Measurements from ENCODE around the gene PFDN1. TPM values are rescaled to one million over a fixed set of nuclear protein-coding genes. Genes with fewer than 3 reads are reported as not detected.

Gene PFDN1
- total RNA-seq, 1 experiment from 2014 or later: 91.9 TPM

DNA sequence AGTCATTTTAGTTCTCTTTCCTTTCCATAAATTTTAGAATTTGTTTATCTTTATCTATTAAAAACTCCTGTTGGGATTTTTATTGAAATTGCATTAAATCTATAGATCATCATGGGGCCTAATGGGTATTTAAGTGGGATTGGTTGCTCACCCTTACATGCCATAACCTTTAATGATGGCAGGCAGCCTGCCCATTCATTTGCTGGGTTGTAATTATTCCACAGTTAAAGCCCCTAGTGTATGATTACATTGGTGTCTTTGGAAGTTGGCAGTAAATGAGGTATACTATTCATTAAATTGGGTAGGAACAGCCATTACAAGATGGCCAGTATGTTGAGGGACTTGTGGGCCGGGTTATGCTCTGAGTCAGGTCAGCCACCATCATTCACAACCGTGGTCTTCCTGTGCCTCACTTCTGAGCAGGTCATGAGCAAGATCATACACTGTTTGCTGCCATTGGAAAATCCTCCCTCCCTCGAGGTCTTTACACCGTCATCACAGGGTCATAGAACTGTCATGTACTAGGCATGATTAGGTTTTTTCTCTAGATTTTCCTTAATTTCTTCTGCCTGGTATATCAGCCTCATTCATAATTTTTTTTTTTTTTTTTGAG is 68.4 kb downstream of the PFDN1 start:
- Histone ChIP-seq H3K79me2 (ENCODE audit: low read length) (no peaks in the 10 kb centered on the region), H3K4me1 (ENCODE audit: insufficient read depth, low read length) (no peaks in the 10 kb centered on the region), H3K27me3 (ENCODE audit: low read length) (no peaks in the 10 kb centered on the region), H4K20me1 (ENCODE audit: low read length) (no peaks in the 10 kb centered on the region), H3K4me2 (ENCODE audit: low read length) (no peak overlapping the region), H3K9me3 (ENCODE audit: low read length) (no peaks in the 10 kb centered on the region), H2AFZ (ENCODE audit: low read length) (no peak overlapping the region), H3K9ac (ENCODE audit: low read length) (no peak overlapping the region), H3K9me2 (replicated peaks; ENCODE audit: low read length) (no peaks in the 10 kb centered on the region), H3K36me3 (ENCODE audit: low read depth, low read length) (no peaks in the 10 kb centered on the region), H3K4me3 (ENCODE audit: low read length) (no peak overlapping the region), H3K27ac (ENCODE audit: low read length) (no peak overlapping the region), H3F3A (ENCODE audit: low read length, unreplicated experiment) (no peaks in the 10 kb centered on the region)
- intact Hi-C loops (cut with micrococcal nuclease): no loop called here
- DNase-seq (no peak), ATAC-seq (no peak)
- ChIA-PET CTCF (no interaction called here), POLR2A (ENCODE audit: unreplicated experiment) (no interaction called here)
- no TSS peak for BruUV-seq (replicated peaks)
- TF ChIP-seq EZH2 (IDR thresholded peaks at IDR 0.05; ENCODE audit: low read length, unreplicated experiment) (no peak), EZH2phosphoT487 (IDR thresholded peaks at IDR 0.05; ENCODE audit: borderline replicate concordance, low read length) (no peak)
- TF ChIP-seq, protein P1, sequence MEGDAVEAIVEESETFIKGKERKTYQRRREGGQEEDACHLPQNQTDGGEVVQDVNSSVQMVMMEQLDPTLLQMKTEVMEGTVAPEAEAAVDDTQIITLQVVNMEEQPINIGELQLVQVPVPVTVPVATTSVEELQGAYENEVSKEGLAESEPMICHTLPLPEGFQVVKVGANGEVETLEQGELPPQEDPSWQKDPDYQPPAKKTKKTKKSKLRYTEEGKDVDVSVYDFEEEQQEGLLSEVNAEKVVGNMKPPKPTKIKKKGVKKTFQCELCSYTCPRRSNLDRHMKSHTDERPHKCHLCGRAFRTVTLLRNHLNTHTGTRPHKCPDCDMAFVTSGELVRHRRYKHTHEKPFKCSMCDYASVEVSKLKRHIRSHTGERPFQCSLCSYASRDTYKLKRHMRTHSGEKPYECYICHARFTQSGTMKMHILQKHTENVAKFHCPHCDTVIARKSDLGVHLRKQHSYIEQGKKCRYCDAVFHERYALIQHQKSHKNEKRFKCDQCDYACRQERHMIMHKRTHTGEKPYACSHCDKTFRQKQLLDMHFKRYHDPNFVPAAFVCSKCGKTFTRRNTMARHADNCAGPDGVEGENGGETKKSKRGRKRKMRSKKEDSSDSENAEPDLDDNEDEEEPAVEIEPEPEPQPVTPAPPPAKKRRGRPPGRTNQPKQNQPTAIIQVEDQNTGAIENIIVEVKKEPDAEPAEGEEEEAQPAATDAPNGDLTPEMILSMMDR (conservative IDR thresholded peaks at IDR 0.05; ENCODE audit: low read depth, low read length): no peak

DNA sequence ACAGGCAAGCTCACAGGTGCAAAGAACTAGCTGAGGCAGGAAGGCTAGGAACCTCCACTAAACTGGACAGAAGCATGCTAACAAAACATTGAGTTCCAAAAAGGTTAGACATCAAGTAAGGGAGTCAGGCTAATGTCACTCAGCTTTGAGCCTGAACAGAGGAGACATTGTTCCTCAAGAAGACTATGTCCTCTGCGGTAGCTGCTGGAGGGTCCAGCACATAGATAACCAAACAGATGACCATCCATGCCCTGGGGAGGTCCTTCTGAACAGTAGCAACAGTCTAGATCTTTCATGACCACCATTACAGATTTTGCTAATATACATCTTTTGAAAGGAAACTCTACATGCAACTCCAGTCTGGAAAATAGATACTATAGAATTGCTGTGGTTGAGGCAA is 70.2 kb downstream of the PFDN1 start:
- DNase-seq: no peak
- H3K27me3 ChIP-seq (ENCODE audit: low read length): no peaks in the 10 kb centered on the region
- no peak overlapping the region for H2AFZ ChIP-seq (ENCODE audit: low read length)
- CTCF ChIA-PET: no interaction called here
- H3K9me2 ChIP-seq (replicated peaks; ENCODE audit: low read length): no peaks in the 10 kb centered on the region
- TF ChIP-seq, protein P1 (conservative IDR thresholded peaks at IDR 0.05; ENCODE audit: low read depth, low read length): no peak
- TF ChIP-seq EZH2phosphoT487 (IDR thresholded peaks at IDR 0.05; ENCODE audit: borderline replicate concordance, low read length): no peak
- TF ChIP-seq EZH2 (IDR thresholded peaks at IDR 0.05; ENCODE audit: low read length, unreplicated experiment): no peak
- intact Hi-C loops (cut with micrococcal nuclease): no loop called here
- no peak overlapping the region for H3K4me2 ChIP-seq (ENCODE audit: low read length)
- H3K9ac ChIP-seq (ENCODE audit: low read length): no peak overlapping the region
- no peaks in the 10 kb centered on the region for H3K36me3 ChIP-seq (ENCODE audit: low read depth, low read length)
- no peaks in the 10 kb centered on the region for H3F3A ChIP-seq (ENCODE audit: low read length, unreplicated experiment)
- no peaks in the 10 kb centered on the region for H4K20me1 ChIP-seq (ENCODE audit: low read length)
- no peaks in the 10 kb centered on the region for H3K4me1 ChIP-seq (ENCODE audit: insufficient read depth, low read length)
- no TSS peak for BruUV-seq (replicated peaks)
- no peaks in the 10 kb centered on the region for H3K79me2 ChIP-seq (ENCODE audit: low read length)
- no peak overlapping the region for H3K27ac ChIP-seq (ENCODE audit: low read length)
- ATAC-seq: no peak
- no peak overlapping the region for H3K4me3 ChIP-seq (ENCODE audit: low read length)
- H3K9me3 ChIP-seq (ENCODE audit: low read length): no peaks in the 10 kb centered on the region
- POLR2A ChIA-PET (ENCODE audit: unreplicated experiment): no interaction called here

DNA sequence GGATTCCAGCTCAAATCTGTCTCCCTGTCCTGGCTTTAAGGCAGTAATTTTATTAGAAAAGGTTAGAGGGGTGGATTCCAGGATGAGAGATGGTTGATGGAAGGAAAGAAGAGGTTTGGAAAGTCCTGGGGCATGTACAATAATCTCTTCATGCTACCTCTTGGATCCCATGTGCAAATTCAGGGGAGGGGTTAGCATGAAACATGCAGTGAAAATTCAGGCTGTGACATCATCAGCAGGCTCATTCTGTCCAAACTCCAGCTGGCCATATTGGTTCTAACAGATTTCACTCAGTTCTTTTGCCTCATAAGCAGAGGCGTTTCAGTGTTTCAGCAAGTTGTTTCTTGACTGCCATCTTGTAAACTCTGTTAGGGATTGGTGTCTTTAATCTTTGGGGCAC is 72.5 kb downstream of the PFDN1 start:
- DNase-seq (no peak), ATAC-seq (no peak)
- Histone ChIP-seq H3K4me3 (ENCODE audit: low read length) (no peak overlapping the region), H3K27ac (ENCODE audit: low read length) (no peak overlapping the region), H2AFZ (ENCODE audit: low read length) (no peak overlapping the region), H3K27me3 (ENCODE audit: low read length) (no peaks in the 10 kb centered on the region), H4K20me1 (ENCODE audit: low read length) (no peaks in the 10 kb centered on the region), H3K9me2 (replicated peaks; ENCODE audit: low read length) (no peaks in the 10 kb centered on the region), H3K9me3 (ENCODE audit: low read length) (no peaks in the 10 kb centered on the region), H3K36me3 (ENCODE audit: low read depth, low read length) (no peaks in the 10 kb centered on the region), H3F3A (ENCODE audit: low read length, unreplicated experiment) (no peaks in the 10 kb centered on the region), H3K79me2 (ENCODE audit: low read length) (no peaks in the 10 kb centered on the region), H3K4me2 (ENCODE audit: low read length) (no peak overlapping the region), H3K9ac (ENCODE audit: low read length) (no peak overlapping the region), H3K4me1 (ENCODE audit: insufficient read depth, low read length) (no peaks in the 10 kb centered on the region)
- no TSS peak for BruUV-seq (replicated peaks)
- TF ChIP-seq EZH2phosphoT487 (IDR thresholded peaks at IDR 0.05; ENCODE audit: borderline replicate concordance, low read length) (no peak), EZH2 (IDR thresholded peaks at IDR 0.05; ENCODE audit: low read length, unreplicated experiment) (no peak)
- TF ChIP-seq, protein P1 (conservative IDR thresholded peaks at IDR 0.05; ENCODE audit: low read depth, low read length): no peak
- POLR2A ChIA-PET (ENCODE audit: unreplicated experiment): no interaction called here
- intact Hi-C loops (cut with micrococcal nuclease): no loop called here
- CTCF ChIA-PET: no interaction called here
